22Rv1 (cell line): Measurements from ENCODE around the gene KCNRG.

Source experiments
- ZFX ChIP-seq: fragments of 450-650 bp; IDR thresholded peaks from 2 replicates; pipeline ENCODE4 v1.6.1; 2017; ENCODE audit warnings: antibody characterized with exemption, borderline replicate concordance
- TF ChIP-seq, protein P1 (sequence below): fragments of 450-650 bp; IDR thresholded peaks from 2 replicates; pipeline ENCODE4 v1.5.1; 2017; ENCODE audit warnings: mild to moderate bottlenecking

DNA sequence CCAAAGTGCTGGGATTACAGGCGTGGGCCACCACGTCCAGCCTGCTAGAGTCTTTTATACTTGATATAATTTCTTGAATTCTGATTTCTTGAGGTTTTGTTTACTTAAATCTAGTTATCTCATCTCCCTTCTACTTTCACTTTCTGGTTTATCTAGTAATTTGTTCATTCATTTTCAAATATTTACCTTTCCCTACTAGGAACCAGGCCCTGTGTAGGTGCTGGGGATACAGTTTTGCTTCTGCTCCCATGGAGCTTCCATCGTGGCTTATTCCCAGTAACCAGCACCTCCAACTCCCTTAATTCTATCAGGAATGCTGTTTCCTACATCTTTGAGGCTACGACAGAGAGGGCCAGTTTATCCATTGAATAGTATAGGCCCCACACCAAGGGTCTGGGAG is 42.5 kb upstream of the KCNRG start:
- TF ChIP-seq, protein P1, sequence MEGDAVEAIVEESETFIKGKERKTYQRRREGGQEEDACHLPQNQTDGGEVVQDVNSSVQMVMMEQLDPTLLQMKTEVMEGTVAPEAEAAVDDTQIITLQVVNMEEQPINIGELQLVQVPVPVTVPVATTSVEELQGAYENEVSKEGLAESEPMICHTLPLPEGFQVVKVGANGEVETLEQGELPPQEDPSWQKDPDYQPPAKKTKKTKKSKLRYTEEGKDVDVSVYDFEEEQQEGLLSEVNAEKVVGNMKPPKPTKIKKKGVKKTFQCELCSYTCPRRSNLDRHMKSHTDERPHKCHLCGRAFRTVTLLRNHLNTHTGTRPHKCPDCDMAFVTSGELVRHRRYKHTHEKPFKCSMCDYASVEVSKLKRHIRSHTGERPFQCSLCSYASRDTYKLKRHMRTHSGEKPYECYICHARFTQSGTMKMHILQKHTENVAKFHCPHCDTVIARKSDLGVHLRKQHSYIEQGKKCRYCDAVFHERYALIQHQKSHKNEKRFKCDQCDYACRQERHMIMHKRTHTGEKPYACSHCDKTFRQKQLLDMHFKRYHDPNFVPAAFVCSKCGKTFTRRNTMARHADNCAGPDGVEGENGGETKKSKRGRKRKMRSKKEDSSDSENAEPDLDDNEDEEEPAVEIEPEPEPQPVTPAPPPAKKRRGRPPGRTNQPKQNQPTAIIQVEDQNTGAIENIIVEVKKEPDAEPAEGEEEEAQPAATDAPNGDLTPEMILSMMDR = no peak
- no peak for TF ChIP-seq ZFX
